ENCODE data around the gene EIF3B. TPM values are rescaled to one million over a fixed set of nuclear protein-coding genes. Genes with fewer than 3 reads are reported as not detected.

The EIF3B gene
- total and polyA plus RNA-seq, 8 donors = 91.4 to 168 (median 153) TPM

DNA sequence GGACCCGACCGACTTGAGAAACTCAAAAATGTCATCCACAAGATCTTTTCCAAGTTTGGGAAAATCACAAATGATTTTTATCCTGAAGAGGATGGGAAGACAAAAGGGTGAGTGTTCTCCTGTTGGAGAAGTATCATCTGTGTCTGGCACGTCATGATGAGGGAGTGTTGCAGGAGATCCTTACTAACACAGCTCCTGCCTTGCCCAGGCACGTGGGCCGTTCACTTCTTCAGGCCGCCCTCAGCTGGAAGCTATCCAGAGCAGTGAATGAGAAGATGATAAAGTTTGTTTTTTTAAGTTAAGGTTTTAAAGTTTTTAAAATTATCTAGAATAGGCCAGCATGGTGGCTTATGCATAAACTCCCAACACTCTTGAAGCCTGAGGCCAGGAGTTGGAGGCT lies 6.2 kb downstream of the EIF3B start:
- Histone ChIP-seq H3K36me3 (peaks cover 4 to 80% of the 10 kb centered on the region in 2 donors), H3K4me1 (peaks cover 23 to 55% of the 10 kb centered on the region in 2 donors), H3K27ac (no peak overlapping the region), H3K9me3 (no peaks in the 10 kb centered on the region), H3K4me3 (no peak overlapping the region), H3K27me3 (no peaks in the 10 kb centered on the region)
- ATAC-seq (no peak), DNase-seq (no peak)
- TF ChIP-seq, protein P1, sequence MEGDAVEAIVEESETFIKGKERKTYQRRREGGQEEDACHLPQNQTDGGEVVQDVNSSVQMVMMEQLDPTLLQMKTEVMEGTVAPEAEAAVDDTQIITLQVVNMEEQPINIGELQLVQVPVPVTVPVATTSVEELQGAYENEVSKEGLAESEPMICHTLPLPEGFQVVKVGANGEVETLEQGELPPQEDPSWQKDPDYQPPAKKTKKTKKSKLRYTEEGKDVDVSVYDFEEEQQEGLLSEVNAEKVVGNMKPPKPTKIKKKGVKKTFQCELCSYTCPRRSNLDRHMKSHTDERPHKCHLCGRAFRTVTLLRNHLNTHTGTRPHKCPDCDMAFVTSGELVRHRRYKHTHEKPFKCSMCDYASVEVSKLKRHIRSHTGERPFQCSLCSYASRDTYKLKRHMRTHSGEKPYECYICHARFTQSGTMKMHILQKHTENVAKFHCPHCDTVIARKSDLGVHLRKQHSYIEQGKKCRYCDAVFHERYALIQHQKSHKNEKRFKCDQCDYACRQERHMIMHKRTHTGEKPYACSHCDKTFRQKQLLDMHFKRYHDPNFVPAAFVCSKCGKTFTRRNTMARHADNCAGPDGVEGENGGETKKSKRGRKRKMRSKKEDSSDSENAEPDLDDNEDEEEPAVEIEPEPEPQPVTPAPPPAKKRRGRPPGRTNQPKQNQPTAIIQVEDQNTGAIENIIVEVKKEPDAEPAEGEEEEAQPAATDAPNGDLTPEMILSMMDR (IDR thresholded peaks at IDR 0.05) = no peak
- intact Hi-C loops (cut with DNase I) = no loop called here

DNA sequence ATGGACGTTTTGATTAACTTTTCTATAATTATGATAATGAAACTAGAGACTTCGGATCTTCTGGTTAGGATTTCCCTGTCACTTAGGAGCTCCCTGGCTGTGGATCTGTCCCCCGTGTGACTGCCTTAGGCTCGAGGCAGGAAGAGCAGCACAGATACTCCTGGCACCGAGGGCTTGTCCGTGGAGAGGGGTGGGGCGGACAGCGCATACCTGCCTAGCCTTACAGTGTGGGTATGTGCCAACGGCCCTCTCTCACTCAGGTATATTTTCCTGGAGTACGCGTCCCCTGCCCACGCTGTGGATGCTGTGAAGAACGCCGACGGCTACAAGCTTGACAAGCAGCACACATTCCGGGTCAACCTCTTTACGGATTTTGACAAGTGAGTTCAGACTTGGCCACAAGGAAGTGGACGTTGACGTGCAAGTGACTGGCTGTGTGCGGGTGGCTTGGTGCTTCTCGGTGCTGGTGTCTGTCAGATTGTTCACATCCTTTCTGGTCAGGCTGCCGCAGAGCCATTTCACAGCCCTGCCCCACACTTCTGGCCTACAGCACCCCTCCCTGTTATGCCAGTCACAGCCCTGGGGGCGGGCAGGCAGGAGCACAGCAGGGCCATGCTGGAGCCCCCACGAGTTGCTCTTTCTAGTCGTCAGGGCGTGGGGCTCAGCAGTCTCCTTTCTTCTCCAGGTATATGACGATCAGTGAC lies 7.9 kb downstream of the EIF3B start:
- Histone ChIP-seq H3K36me3 (peaks cover 4 to 91% of the 10 kb centered on the region in 2 donors), H3K9me3 (no peaks in the 10 kb centered on the region), H3K4me3 (no peak overlapping the region), H3K27ac (no peak overlapping the region), H3K27me3 (no peaks in the 10 kb centered on the region), H3K4me1 (peaks cover 9 to 38% of the 10 kb centered on the region in 2 donors)
- intact Hi-C loops (cut with DNase I) = no loop called here
- DNase-seq (no peak), ATAC-seq (no peak)
- TF ChIP-seq, protein P1 (IDR thresholded peaks at IDR 0.05) = no peak

DNA sequence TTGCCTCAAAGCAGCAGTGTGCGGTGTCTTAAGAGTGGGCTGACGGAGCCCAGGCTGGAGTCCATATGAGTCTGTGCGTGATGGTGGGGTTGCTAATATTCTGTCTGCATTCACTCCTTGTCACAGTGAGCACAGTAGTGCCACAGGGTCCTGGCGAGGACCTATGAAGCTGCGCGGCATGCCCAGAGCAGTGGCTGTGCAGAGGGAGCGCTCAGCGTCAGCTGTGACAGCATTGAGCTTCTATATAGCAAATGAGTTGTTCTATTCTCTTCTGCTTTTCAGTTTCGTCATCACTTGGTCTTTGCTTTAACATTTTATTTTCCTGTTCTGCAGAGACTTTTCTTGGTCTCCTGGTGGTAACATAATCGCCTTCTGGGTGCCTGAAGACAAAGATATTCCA lies 14.5 kb downstream of the EIF3B start:
- Histone ChIP-seq H3K27ac (no peak overlapping the region), H3K9me3 (no peaks in the 10 kb centered on the region), H3K27me3 (no peaks in the 10 kb centered on the region), H3K36me3 (peaks cover 0 to 100% of the 10 kb centered on the region in 2 donors), H3K4me3 (no peak overlapping the region), H3K4me1 (no peaks in the 10 kb centered on the region)
- DNase-seq = no peak
- intact Hi-C loops (cut with DNase I) = no loop called here
- no peak for ATAC-seq
- TF ChIP-seq, protein P1 (IDR thresholded peaks at IDR 0.05) = no peak

DNA sequence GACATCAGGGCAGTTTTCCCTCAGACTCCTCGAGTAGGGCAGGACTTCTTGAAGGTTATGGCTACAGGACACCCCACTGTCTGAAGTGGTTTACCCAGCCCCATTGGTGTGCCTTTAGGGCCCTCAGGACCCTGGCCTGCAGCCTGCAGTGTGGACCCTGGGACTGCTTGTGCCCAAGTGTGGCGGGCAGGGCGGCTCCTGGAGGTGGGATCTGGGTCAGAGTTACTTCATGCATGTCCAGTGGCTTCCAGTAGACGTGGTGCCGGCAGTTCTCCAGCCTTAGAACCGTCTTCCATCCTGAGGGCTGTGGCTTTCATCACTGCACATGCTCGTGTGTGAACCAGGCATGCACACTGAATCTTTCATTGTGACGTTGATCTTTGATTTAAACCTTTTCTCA lies 16.7 kb downstream of the EIF3B start:
- DNase-seq = no peak
- Histone ChIP-seq H3K27me3 (no peaks in the 10 kb centered on the region), H3K27ac (no peak overlapping the region), H3K36me3 (peaks cover 0 to 100% of the 10 kb centered on the region in 2 donors), H3K4me3 (no peak overlapping the region), H3K9me3 (no peaks in the 10 kb centered on the region), H3K4me1 (no peaks in the 10 kb centered on the region)
- ATAC-seq = no peak
- intact Hi-C loops (cut with DNase I) = no loop called here
- TF ChIP-seq, protein P1 (IDR thresholded peaks at IDR 0.05) = no peak

DNA sequence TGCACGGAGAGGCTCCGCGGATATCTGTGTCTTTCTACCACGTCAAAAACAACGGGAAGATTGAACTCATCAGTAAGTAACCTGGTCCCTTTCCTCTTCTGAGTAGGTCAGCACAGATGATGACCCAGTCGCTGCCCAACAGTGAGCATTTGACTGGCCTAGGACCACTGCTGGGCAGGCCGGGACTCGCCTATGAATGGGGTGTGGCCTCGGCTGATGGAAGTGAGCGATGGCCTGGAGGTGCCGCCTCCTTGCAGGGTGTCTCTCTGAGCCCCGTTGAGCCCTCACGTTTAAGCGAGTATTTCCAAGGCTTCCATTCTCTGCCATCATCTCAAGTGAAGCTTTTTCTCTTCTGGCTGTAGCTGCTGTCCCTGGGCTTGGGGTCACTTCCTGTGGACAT lies 18.1 kb downstream of the EIF3B start:
- DNase-seq (no peak), ATAC-seq (no peak)
- intact Hi-C loops (cut with DNase I) = no loop called here
- Histone ChIP-seq H3K36me3 (peaks cover 0 to 97% of the 10 kb centered on the region in 2 donors), H3K4me3 (no peak overlapping the region), H3K27ac (no peak overlapping the region), H3K9me3 (no peaks in the 10 kb centered on the region), H3K27me3 (no peaks in the 10 kb centered on the region), H3K4me1 (no peaks in the 10 kb centered on the region)
- TF ChIP-seq, protein P1 (IDR thresholded peaks at IDR 0.05) = no peak

All from left lung (tissue), 10 donors.